Nephron (organoid): Measurements from ENCODE around the gene ASB14.

ENCODE experiments used
- H3K27ac Mint-ChIP-seq, 3 experiments: 2 replicates each; pipeline ENCODE4 v1.8.0; 2020; ENCODE audit warnings: mixed read lengths in 3 of 3, mild to moderate bottlenecking in 2 of 3, moderate library complexity in 1 of 3
- H3K27me3 Mint-ChIP-seq: 2 replicates; pipeline ENCODE4 v1.8.0; 2021; ENCODE audit warnings: low read depth, mild to moderate bottlenecking, moderate library complexity, mixed read lengths
- H3K36me3 Mint-ChIP-seq: 2 replicates; pipeline ENCODE4 v1.8.0; 2020; ENCODE audit warnings: low read depth, mixed read lengths
- H3K4me1 Mint-ChIP-seq: 2 replicates; pipeline ENCODE4 v1.8.0; 2020; ENCODE audit warnings: mixed read lengths
- H3K4me3 Mint-ChIP-seq, 3 experiments: 2 replicates each; pipeline ENCODE4 v1.8.0; 2020; ENCODE audit warnings: mild to moderate bottlenecking in 3 of 3, mixed read lengths in 3 of 3, moderate library complexity in 2 of 3
- H3K9me3 Mint-ChIP-seq: 2 replicates; pipeline ENCODE4 v1.8.0; 2020; ENCODE audit warnings: mixed read lengths
- CTCF ChIP-seq, 3 experiments: fragments of 200-600 bp; sonication (generic); IDR thresholded peaks; one replicate each; pipeline ENCODE4 v1.5.0; 2021; ENCODE audit warnings: antibody characterized with exemption in 3 of 3; ENCODE audit not compliant: unreplicated experiment in 3 of 3

ASB14 gene

GRCh38 chr3:57244946-57245345, 47.5 kb downstream of the ASB14 start:
- TF ChIP-seq CTCF (IDR thresholded peaks at IDR 0.05; ENCODE audit: unreplicated experiment in 3 of 3), result no peak
- H3K27me3 Mint-ChIP-seq, result no peaks in the 10 kb centered on the region
- no peaks in the 10 kb centered on the region for H3K4me1 Mint-ChIP-seq
- H3K36me3 Mint-ChIP-seq, result peaks cover 74% of the 10 kb centered on the region
- no peaks in the 10 kb centered on the region for H3K9me3 Mint-ChIP-seq
- H3K27ac Mint-ChIP-seq, result no peak overlapping the region
- H3K4me3 Mint-ChIP-seq, result no peak overlapping the region

GRCh38 chr3:57234613-57235575, 57.6 kb downstream of the ASB14 start:
- Mint-ChIP-seq H3K9me3 (no peaks in the 10 kb centered on the region), H3K27me3 (no peaks in the 10 kb centered on the region), H3K36me3 (peaks cover 22% of the 10 kb centered on the region), H3K4me3 (no peak overlapping the region), H3K27ac (no peak overlapping the region), H3K4me1 (peaks cover 6% of the 10 kb centered on the region)
- TF ChIP-seq CTCF (IDR thresholded peaks at IDR 0.05; ENCODE audit: unreplicated experiment in 3 of 3), result no peak

GRCh38 chr3:57233799-57234198, 58.7 kb downstream of the ASB14 start:
- H3K36me3 Mint-ChIP-seq, result peaks cover 12% of the 10 kb centered on the region
- peaks cover 13% of the 10 kb centered on the region for H3K4me1 Mint-ChIP-seq
- TF ChIP-seq CTCF (IDR thresholded peaks at IDR 0.05; ENCODE audit: unreplicated experiment in 3 of 3), result no peak
- H3K4me3 Mint-ChIP-seq, result no peak overlapping the region
- H3K27ac Mint-ChIP-seq, result no peak overlapping the region
- no peaks in the 10 kb centered on the region for H3K27me3 Mint-ChIP-seq
- H3K9me3 Mint-ChIP-seq, result no peaks in the 10 kb centered on the region

- Mint-ChIP-seq H3K4me1 (peaks cover 30% of the 10 kb centered on the region), H3K4me3 (peak overlapping the region; percentile 63 to 92 (median 73)), H3K27me3 (no peaks in the 10 kb centered on the region)
Measured at GRCh38 chr3:57230006-57230405, 62.5 kb downstream of the ASB14 start.

GRCh38 chr3:57227930-57228751, 64.3 kb downstream of the ASB14 start:
- no peaks in the 10 kb centered on the region for H3K9me3 Mint-ChIP-seq
- H3K4me3 Mint-ChIP-seq, result peak overlapping the region; percentile 92 to 97 (median 96)
- no peak for TF ChIP-seq CTCF (IDR thresholded peaks at IDR 0.05; ENCODE audit: unreplicated experiment in 3 of 3)
- H3K4me1 Mint-ChIP-seq, result peaks cover 30% of the 10 kb centered on the region
- no peaks in the 10 kb centered on the region for H3K36me3 Mint-ChIP-seq
- no peaks in the 10 kb centered on the region for H3K27me3 Mint-ChIP-seq
- peak overlapping the region; percentile 93 to 97 (median 94) for H3K27ac Mint-ChIP-seq

More at GRCh38 chr3:57230006-57230405, 62.5 kb downstream of the ASB14 start:
- no peaks in the 10 kb centered on the region for H3K36me3 Mint-ChIP-seq
- no peak for TF ChIP-seq CTCF (IDR thresholded peaks at IDR 0.05; ENCODE audit: unreplicated experiment in 3 of 3)
- no peaks in the 10 kb centered on the region for H3K9me3 Mint-ChIP-seq
- no peak overlapping the region for H3K27ac Mint-ChIP-seq
